NCI-H446 treated with DMSO at 0.1 percent for 48 hours (cell line): ENCODE results near the gene NELFCD.
"Not testable (repeated sequence)": the region's sequence is repeated elsewhere in the genome, so short reads cannot be mapped to it uniquely, and the experiment has no call there.

Experiments used
- DNase-seq: peaks from one replicate; lab custom pipeline; 2025; lab: John Stamatoyannopoulos, UW

The NELFCD gene

DNA sequence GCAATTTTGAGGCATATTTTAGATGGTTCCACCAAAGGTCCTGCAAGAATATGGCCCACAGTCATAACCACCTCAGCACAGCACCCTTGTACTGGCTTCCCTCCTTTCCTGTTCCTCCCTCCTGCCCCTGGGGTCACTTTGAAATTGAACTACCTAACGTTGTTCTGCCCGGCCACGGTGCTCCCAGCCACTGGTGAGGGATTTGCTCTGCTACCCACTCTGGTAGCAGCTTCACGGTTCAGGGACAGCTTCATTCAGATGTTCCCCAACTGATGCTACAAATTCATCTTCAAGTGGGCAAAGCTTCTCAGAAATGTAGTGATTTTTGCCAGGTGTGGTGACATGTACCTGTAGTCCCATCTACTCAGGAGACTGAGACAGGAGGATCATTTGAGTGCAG is 7.9 kb upstream of the NELFCD start:
- no peak for DNase-seq

DNA sequence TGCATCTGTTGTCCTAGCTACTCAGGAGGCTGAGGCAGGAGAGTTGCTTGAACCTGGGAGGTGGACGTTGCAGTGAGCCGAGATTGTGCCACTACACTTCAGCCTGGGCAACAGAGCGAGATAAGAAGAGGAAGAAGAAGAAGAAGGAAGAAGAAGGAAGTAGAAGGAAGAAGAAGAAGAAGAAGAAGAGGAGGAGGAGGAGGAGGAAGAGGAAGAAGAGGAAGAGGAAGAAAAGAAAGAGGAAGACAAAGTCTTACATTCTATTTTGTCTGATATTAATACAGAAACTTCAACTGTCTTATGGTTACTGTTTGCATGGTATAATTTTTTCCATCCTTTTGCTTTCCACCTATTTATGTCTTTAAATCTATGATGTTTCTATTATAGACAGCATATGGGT is 7.2 kb upstream of the NELFCD start:
- DNase-seq = no peak

DNA sequence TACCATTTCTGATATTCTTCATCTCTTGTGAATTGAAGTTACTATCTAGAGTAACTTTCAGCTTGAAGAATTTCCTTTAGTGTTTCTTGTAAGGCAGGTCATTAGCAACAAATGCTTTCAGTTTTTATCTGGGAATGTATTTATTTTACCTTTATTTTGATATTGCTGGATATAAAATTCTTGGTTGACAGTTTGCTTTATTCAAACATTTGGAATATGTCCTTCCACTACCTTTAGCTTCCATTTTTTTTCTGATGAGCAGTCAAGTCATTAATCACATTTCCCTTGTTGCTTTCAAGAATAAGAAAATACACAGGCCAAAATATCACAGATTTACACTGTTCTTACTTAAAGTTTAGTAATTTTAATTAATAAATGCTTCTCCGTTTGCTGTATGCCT is 5.7 kb upstream of the NELFCD start:
- DNase-seq = no peak

DNA sequence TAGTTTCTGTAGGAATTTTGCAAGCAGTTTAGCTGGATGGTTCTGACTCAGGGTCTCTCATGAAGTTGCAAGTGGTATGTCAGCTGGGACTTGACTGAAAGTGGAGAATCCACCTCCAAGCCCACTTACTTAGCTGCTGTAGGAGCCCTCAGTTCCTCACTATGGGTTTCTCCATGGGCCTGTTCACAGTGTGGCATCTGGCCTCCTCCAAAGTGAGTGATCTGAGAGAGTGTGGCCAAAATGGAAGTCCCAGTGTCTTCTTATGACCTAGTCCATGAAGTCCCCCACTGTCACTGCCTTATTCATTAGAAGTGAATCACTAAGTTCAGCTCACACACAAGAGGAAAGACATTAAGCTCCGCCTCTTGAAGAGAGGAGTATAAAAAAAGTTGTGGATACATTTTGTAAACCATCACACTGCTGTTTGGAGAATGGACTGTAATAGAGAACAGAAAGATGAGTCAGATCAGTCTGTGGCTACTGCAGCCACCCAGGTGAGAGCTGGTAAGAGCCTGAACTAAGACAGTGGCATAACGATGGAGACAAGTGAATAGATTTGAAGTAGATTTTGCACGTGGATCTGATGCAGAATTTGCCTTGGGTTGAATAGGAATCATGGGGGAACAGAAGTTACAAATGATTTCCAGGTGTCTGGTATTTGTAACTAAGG is 4.9 kb upstream of the NELFCD start:
- no peak for DNase-seq

DNA sequence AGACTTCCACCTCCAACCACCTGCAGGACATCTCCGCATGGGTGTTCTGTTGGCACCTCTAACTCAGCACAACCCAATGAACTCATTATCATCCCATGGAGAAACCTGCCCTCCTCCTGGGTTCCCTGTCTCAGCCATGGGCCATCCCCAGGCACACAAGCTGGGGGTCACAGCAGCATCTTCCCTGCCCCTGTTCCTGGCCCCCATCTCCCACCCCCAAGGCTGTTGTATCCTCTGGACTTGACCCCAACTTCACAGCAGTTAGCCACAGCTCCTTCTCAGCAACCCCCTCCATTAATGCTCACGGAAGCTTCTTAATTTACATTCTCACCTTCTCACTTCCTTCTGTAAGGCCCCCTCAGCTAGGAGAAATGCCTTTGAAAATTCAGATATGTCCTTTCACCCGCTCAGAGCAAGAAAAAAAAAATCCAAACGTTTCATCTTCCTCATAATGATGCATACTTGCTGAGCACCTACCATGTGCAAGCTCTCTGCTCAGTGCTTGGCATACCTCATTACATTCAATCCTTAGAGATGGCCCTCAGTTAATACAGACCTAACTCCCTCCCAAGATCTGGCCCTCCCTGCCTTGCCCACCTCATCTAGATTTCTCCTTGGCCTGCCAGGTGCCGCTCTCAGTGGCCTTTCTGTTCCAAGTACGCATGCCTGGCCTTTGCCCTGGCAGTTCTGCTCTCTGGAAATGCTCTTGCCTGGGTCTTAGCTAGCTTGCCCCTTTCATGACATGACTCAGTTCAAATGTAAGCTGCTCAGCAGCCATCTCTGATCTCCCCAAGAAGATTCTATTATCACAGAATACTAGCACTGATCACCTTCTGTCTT is 2.5 kb upstream of the NELFCD start:
- DNase-seq = no peak

DNA sequence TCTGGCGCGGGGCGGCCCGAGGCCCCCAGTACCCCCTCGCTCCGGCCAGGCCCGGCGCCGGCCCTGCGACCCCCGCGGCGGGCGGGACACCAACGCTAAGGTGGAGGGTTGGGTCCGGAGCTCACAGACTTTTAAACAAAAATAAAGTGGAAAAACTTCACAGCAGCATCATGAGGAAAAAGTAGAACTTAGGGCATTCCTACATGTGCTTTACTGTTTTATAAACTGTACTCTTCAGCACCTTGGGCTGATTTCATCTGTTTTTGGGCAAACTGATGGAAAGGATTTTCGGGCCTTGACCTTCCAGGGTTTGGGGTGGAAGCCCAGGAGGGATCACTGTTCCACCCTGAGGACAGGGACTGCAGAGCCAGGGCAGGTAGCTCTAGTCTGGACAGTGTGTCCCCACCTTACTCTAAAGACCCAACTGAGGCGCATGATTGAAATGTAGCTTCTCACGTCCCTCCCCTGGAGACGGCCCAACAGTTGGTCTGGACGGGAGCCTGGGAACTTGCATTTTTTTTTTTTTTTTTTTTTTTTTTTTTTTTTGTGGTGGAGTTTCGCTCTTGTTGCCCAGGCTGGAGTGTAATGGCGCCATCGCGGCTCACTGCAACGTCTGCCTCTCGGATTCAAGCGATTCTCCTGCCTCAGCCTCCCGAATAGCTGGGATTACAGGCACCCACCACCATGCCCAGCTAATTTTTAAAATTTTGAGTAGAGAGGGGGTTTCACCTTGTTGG is 740 bp downstream of the NELFCD start:
- no peak for DNase-seq

DNA sequence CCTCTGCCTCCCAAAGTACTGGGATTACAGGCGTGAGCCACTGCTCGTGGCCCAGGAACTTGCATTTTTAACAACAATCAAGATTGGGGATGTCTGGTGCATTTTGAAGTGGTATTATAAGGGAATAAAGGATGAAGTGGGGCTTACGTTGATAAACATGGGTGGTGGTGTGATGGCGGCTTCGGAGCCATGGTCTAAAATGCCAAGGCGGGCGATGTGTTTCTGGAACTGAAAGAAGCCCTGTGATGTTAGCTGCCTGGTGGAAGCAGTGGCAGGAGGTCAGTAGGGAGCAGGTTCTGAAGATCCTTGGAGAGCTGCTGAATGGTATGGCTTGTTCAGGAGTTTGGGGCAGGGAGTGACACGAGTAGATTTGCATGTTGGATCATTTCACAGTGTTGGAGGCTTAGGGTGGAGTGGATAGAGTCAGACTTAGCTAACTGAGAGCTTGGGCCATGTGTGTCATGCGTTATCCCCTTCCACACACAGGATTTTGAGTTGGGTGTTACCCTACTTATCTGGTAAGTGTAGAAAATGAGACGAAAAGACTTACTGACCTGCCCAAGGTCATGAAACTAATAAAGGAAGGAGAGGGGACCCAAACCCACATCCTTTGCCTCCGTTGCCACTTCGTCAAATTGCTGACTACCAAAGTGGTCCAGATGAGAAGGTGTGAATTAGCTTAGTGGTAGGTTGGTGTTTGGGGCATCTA is 1.5 kb downstream of the NELFCD start:
- no peak for DNase-seq

DNA sequence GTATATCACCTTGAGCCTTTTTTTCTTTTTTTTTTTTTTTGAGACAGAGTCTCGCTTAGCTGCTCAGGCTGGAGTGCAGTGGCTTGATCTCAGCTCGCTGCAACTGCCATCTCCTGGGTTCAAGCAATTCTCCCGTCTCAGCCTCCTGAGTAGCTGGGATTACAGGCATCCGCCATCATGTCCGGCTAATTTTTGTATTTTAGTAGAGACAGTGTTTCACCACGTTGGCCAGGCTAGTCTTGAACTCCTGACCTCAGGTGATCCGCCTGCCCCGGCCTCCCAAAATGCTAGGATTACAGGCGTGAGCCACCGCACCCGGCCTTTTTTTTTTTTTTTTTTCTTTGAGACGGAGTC is 2.0 kb downstream of the NELFCD start:
- not testable (repeated sequence) for DNase-seq

DNA sequence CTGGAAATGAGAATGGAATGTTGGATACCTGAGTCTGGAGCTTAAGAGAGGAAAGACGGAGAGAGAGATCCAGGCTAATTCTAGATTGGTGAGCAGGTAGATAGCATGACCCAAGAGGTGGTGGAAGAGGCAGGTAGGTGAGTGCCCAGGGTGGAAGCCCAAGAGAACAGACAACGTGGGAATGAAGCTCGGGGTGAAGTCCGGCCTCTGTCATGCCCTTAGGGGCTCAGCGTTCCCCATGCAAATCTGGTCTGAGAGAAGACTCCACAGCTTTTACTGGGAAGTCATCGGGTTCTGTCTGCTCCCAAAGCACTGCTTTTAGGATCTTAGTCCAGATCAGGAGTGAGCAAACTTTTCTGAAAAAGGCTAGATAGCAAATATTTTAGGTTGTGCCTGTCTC is 3.6 kb downstream of the NELFCD start:
- DNase-seq = no peak

DNA sequence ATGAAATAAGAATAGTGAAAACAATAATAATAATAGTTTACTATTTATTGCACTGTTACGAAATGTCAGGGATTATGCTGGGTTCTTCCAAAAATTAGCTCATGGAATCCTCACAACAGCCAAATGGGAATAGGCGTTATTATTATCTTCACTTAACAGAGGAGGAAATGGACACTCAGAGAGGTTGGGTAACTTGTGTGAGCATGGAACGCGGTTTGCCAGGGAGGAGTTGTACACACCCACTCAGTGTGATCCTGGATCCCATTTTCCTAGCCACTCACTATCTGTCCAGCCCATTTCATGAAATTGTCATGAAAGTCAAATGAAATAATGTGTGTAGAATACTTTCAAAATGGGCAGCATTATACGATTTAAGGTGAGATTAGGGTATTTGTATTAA is 4.6 kb downstream of the NELFCD start:
- DNase-seq = no peak

DNA sequence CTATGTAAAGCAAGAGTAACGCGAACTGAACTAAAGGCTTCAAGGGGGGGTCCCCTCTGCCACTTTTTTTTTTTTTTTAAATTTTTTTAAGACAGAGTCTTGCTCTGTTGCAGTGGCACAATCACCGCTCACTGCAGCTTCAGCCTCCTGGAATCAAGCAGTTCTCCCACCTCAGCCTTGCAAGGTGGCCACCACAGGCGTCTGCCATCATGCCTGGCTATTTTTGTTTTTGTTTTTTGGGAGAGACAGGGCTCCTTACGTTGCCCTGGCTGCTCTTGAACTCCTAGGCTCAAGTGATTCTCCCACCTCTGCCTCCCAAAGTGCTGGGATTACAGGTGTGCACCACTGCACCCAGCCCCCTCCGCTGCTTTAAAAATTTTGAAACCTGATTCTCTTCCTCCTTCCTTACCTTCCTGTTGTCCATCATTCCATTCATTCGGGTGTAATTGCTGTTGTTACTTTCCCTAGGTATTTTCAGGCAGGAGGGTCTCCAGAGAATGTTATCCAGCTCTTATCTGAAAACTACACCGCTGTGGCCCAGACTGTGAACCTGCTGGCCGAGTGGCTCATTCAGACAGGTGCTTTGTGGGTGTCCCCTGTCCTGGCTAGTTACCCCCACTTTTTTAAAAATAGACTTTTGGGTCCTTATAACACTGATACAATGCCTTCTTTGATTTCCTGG is 5.4 kb downstream of the NELFCD start:
- DNase-seq = no peak

DNA sequence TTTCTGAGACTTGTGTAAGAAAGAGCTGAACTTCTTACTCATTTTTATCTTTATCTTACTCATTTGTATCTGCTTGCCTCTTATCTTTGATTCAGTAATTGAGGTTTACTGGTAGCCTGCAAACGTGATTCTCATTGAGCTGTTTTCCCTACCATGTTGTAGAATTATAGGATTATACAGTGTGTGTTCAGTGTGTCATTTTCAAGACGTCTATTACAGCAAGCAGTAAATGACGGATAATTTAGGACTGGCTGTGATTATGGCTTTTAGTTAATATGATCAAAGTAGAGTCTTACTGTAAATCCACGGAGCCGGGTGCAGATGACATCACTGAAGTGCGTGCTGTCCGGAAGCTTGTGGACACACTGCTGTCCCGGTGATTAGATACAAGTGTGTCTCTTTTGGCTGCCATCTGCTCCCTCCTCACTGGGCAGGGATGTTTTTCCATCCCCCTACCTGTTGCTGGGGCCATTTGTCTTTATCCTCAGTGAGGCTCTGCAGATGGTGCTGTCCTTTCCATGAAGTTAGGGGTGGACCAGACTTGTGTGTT is 6.0 kb downstream of the NELFCD start:
- DNase-seq = no peak

DNA sequence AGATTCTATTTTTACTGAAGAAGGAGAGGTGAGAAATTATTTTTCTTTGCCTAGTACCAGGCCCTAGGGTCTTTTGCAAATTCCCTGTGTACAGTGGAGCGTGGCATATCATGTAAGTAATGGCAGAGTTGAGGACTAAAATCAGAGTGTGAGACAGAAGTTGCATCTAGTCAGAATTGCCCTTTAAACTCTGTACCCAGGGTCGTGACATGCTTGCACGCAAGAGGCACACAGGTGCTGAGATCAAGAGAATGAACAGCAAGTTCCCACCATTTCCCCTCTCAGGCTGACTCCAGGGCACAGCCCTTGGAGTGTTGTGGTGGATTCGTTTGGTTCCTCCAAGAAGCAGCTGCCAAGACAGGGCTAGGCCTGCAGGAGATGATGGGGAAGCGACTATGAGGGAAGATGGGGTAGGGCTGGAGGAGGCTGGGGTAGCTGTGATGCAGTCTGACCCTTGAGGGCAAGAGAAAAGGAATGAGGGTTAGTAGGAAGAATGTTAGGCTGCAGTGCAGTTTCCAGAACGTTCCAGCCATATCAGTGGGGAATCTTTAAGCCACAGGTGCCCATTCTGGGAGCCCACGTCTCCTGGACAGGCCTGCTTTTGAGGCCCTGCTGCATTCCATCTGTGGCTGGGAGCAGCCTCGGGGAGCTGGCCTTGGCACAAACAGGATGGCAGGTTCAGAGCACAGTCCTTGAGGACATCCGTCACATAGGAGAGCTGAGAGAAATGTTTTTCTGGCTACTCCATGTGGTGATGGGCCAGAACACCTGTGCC is 6.9 kb downstream of the NELFCD start:
- DNase-seq = no peak

DNA sequence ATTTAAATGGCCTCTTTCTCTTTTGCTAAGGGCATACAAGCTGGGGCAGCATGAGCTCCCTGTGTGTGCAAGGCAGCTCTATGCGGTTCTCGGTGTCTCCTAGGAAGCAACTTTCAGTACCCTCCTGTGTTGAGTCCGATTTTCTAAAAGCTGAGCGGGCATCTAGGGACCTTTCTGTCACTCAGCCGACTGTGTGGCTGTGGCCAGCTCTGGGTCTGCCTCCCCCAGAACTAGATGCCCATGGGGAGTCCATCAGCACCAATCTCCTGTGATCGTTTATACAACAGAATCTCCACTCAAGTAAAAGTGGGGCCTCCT is 7.5 kb downstream of the NELFCD start:
- DNase-seq = no peak

DNA sequence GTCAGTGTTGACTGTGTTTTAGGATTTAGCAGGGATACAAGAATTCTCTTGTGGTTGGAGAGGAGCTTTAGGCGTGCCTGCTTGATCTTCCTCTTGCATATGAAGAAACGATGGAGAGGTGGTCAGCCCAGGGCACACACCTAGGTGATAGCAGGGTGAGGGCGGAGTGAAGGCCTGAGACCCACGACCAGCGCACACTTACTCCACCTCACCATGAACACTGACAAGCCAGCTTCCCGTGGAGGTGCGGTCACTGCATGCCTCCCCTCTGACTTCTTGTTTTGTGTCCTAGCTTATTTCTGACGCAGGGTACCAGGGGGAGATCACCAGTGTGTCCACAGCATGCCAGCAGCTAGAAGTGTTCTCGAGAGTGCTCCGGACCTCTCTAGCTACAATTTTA is 8.1 kb downstream of the NELFCD start:
- no peak for DNase-seq

DNA sequence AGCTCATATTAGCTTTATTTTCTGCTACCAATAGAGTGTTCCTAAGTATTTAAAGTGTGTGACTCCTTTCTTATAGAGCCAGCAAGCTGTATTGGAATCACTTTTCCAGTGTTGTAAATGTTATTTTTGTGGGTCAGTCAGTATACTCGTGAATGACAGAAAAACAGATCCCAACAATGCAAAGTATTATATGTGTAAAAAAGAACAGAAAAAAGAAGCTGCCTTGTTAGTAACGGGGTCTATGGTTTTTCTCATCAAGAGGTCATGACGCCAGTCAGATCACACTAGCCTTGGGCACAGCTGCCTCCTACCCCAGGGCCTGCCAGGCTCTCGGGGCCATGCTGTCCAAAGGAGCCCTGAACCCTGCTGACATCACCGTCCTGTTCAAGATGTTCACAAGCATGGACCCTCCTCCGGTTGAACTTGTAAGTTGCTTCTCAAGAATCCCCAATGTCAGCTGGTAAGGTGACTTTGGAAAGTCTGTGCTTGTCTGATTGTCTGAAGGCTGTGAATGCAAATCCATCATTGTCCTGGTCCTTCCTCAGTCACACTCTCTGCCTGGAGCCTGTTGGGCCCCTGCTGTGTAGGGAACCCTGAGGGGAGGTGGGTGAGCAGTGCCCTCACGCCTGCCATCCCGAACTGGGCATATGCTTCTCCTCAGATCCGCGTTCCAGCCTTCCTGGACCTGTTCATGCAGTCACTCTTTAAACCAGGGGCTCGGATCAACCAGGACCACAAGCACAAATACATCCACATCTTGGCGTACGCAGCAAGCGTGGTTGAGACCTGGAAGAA is 9.8 kb downstream of the NELFCD start:
- DNase-seq = no peak

DNA sequence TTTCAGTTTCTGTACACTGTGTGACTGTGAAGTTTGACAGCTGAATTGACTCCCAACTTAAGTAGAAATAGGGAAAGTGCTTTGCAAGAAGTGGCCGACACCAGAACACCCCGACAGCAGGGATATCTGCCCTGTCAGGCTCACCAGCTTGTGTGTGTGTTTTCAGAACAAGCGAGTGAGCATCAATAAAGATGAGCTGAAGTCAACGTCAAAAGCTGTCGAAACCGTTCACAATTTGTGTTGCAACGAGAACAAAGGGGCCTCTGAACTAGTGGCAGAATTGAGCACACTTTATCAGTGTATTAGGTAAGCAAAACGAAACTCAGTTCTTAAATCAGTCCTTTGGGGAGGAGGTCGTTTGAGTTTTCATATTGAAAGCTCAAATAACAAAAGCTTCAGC is 10.7 kb downstream of the NELFCD start:
- no peak for DNase-seq

DNA sequence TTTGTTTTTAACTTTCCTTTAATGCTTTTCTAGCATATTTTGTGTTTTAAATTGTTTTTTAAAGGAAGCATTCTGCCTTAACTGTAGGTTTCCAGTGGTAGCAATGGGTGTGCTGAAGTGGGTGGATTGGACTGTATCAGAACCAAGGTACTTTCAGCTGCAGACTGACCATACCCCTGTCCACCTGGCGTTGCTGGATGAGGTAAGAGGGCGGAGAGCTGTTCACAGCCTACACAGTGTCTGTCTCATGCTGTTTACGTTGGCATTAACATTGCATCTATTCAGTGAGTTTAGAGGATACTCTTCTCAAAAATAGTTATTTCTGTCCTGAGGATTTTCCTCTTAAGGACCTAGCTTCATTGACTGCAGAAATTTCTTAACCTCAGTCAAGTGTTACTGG is 11.9 kb downstream of the NELFCD start:
- no peak for DNase-seq

DNA sequence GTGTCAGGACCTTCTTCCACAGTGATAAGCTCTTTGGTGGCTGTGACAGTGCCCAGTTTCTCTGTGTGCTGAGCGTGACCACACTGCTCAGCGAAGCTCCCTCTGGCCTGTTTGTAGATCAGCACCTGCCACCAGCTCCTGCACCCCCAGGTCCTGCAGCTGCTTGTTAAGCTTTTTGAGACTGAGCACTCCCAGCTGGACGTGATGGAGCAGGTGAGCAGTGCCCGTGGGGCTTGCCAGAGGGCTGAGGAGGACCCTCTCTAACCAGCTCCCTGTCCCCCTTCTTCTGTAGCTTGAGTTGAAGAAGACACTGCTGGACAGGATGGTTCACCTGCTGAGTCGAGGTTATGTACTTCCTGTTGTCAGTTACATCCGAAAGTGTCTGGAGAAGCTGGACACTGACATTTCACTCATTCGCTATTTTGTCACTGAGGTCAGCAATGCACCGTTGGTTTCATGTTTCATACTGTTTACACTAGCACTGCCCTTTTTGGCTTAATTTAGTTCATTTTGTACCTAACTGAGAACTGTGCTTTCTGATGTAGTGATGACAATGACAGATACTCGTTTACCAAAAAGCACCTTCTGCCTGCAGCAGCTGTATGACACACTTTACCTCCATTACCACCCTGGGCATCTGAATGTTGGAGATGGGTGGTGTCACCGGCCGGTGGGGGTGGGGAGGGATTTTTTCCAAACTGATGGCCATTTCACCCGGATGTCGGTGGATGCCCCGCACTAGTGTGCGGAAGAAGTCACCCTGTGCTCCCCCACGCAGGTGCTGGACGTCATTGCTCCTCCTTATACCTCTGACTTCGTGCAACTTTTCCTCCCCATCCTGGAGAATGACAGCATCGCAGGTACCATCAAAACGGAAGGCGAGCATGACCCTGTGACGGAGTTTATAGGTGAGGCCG is 12.5 kb downstream of the NELFCD start:
- DNase-seq = no peak
